Measurements from ENCODE around the gene PACS1.

The PACS1 gene

GRCh38 chr11:66146074-66146473, 76.0 kb downstream of the PACS1 start:
- DNase-seq = no peak

DNA sequence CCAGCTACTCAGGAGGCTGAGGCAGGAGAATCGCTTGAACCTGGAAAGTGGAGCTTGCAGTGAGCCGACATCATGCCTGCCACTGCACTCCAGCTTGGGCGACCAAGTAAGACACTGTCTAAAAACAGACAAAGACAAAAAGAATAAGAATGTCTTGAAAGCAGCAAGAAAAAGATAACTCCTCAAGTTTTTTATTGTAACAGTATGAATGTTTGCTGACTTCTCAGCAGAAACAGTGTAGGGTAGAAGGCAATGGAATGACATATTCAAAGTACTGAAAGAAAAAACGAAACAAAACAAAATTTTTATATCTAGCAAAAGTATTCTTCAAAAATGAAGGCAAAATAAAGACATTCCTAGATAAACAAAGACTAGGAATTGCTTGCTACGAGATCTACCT, 76.9 kb downstream of the PACS1 start:
- DNase-seq = no peak

DNA sequence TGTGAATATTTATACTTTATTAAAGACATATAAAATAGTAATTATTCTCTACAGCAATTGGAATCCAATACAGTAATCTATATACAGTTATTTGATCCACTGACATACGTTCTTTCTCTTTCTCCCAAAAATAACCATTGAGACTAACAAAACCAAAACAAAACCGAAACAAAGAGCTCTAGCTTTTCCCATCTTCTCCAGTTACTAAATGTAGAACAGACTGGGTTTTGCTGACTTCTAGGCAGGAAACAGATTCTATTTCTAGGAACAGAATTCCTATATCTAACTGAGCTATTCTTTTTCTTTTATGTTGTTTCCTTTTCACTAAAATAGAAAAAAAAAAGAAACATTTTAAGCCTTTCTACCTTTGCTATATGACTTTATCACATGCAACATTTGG, 80.1 kb downstream of the PACS1 start:
- no peak for DNase-seq

GRCh38 chr11:66150725-66151124, 80.7 kb downstream of the PACS1 start:
- DNase-seq = no peak

- DNase-seq = no peak
Measured at GRCh38 chr11:66151273-66151672, 81.2 kb downstream of the PACS1 start.

GRCh38 chr11:66154109-66154508, 84.0 kb downstream of the PACS1 start:
- DNase-seq = no peak

- DNase-seq = no peak
Measured at GRCh38 chr11:66155387-66156073, 85.5 kb downstream of the PACS1 start.

DNA sequence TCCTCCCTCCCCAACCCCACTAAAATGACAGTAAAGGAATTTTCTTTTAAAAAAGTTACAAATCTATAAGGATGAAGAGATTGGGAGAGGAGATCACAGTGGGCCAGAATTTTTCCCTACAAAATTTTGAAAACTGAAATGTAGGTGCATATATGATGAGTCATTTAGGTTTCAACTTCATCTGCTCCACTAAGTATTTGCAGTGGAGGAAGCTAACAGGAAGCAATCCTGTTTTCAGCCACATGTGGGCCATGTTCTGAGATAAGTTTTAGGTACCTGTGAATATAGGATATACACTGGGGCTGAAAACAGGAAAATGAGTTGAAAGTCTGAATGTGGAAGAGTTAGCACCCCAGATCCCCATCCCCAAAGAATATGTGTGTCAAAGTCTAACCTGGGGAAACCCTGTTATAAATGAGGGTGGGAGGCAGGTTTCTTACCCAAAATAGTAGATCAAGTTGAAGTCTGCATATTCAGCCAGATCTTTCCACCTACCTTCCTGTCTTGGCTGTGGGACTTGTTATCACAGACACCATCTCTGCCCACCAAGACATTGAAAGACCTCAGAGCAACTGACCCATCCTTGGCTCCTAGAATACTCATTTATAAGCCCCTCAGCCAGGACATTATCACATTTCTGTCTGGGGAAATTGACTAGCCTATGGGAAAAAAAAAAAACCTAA, 87.3 kb downstream of the PACS1 start:
- DNase-seq = no peak

GRCh38 chr11:66158156-66158555, 88.1 kb downstream of the PACS1 start:
- DNase-seq = no peak

- DNase-seq = no peak
Measured at GRCh38 chr11:66159324-66159984, 89.4 kb downstream of the PACS1 start.

DNA sequence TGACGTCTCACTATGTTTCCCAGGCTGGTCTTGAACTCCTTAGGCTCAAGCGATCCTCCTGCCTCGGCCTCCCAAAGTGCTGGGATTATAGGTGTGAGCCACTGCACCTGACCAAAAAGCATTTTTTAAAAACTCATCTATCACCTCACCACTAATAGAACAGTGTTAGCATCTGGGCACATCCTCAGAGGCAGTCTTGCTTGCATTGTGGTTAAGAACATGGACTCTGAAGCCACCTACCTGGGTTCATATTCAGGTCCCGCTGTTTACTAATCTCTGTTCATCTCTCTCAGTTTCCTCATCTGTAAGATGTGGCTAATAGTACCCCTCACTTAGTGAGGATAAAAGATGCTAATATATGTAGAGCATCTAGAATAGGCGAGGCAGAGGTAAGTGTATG, 90.6 kb downstream of the PACS1 start:
- no peak for DNase-seq

GRCh38 chr11:66168289-66168688, 98.2 kb downstream of the PACS1 start:
- DNase-seq = no peak

- peak; percentile 19 to 23 for DNase-seq
Measured at GRCh38 chr11:66172146-66172545, 102.1 kb downstream of the PACS1 start.

GRCh38 chr11:66176650-66177049, 106.6 kb downstream of the PACS1 start:
- DNase-seq = no peak

GRCh38 chr11:66178183-66178582, 108.1 kb downstream of the PACS1 start:
- no peak for DNase-seq

- no peak for DNase-seq
Measured at GRCh38 chr11:66178871-66179270, 108.8 kb downstream of the PACS1 start.

- DNase-seq = no peak
Measured at GRCh38 chr11:66181632-66182315, 111.7 kb downstream of the PACS1 start.

- DNase-seq = no peak
Measured at GRCh38 chr11:66183494-66184048, 113.5 kb downstream of the PACS1 start.

- no peak for DNase-seq
Measured at GRCh38 chr11:66184728-66185127, 114.7 kb downstream of the PACS1 start.

DNA sequence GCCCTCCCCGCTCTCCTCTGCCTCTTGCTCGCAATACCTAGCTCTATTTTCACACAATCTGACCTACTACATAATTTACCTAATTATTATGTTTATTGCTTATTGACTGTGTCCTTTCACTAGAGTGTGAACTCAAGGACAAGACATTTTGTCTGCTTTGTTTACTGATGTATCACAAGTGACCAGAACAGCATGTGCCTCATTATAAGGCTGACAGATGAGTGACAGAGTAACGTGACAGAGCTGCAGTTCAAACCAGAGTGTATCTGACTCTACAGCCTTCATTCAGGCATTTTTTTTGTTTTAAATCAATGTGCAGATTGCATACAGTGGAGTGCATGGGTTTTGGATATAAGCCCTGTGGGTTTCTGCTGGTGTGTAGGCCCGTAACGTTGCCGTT, 116.4 kb downstream of the PACS1 start:
- DNase-seq = no peak

- no peak for DNase-seq
Measured at GRCh38 chr11:66187453-66187852, 117.4 kb downstream of the PACS1 start.

DNA sequence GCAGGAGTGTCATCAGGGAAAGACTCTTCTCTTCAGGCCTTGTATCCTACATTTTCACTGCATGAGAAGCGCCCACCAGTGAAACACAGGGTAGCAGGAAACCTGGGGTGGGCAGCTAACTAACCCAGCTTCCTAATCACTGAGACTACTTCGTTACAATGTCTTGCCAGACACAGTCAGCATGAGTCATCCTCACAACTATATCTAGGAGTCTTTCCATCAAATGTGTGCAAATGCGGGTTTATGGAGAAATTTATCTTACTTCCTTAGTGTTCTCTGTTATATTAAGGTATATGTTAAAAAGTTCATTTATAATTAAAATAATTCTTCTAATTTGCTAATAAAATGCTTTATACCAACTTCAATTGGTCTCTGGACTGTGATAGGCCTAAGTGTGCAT, 118.5 kb downstream of the PACS1 start:
- DNase-seq = no peak

- no peak for DNase-seq
Measured at GRCh38 chr11:66189031-66189745, 119.1 kb downstream of the PACS1 start.
